ENCODE results near the gene HDLBP. TPM values are rescaled to one million over a fixed set of nuclear protein-coding genes. Genes with fewer than 3 reads are reported as not detected.

Gene HDLBP
- total and polyA plus RNA-seq, 2 of the 4 experiments (the other 2 are of a cell fraction): 648 to 1,165 TPM

GRCh38 chr2:241183221-241183620 is 132.3 kb downstream of the HDLBP start:
- Histone ChIP-seq H3K9ac (ENCODE audit: low read depth, low read length) (no peak overlapping the region), H3K4me3 (ENCODE audit: insufficient read depth, low read depth, low read length) (no peak overlapping the region), H3K4ac (ENCODE audit: low read depth, low read length) (no peak overlapping the region), H2AK5ac (ENCODE audit: low read depth, low read length) (no peak overlapping the region), H3K79me1 (ENCODE audit: low read depth in 1 of 2, low read length in 2 of 2) (no peaks in the 10 kb centered on the region), H3K56ac (ENCODE audit: extremely low read depth, insufficient read depth, low read length) (no peak overlapping the region), H2BK15ac (ENCODE audit: low read depth, low read length) (no peak overlapping the region), H3K4me2 (ENCODE audit: low read depth, low read length) (no peak overlapping the region), H3K18ac (ENCODE audit: low read depth, low read length) (no peak overlapping the region), H3K23ac (ENCODE audit: low read depth, low read length) (no peak overlapping the region), H3K14ac (replicated peaks; ENCODE audit: low read depth, low read length) (no peak overlapping the region), H3K27ac (ENCODE audit: insufficient read depth, low read length) (no peak overlapping the region), H3K9me1 (ENCODE audit: insufficient read depth, low read length) (peaks cover 3% of the 10 kb centered on the region; the same call in 1 of the 2 replicates), H3K36me3 (ENCODE audit: control insufficient read depth, insufficient read depth, low read length) (peaks cover 9% of the 10 kb centered on the region), H4K5ac (ENCODE audit: low read depth, low read length) (no peak overlapping the region), H3K9me3 (ENCODE audit: control insufficient read depth, insufficient read depth, low read length) (no peaks in the 10 kb centered on the region), H3K4me1 (ENCODE audit: control insufficient read depth, insufficient read depth, low read length) (no peaks in the 10 kb centered on the region), H3K27me3 (ENCODE audit: control insufficient read depth, insufficient read depth, low read length) (peaks cover 4% of the 10 kb centered on the region; the same call in 1 of the 2 replicates), H4K8ac (ENCODE audit: low read depth in 2 of 2, low read length in 2 of 2) (no peak overlapping the region), H2BK20ac (ENCODE audit: low read depth, low read length) (no peak overlapping the region), H2AFZ (replicated peaks; ENCODE audit: low read length, poor library complexity) (no peak overlapping the region), H2BK5ac (ENCODE audit: low read depth, low read length, poor library complexity, severe bottlenecking) (no peak overlapping the region), H2BK120ac (ENCODE audit: low read depth, low read length) (no peak overlapping the region), H2AK9ac (replicated peaks; ENCODE audit: low read depth, low read length, poor library complexity) (no peak overlapping the region), H4K20me1 (ENCODE audit: insufficient read depth, low read length) (no peaks in the 10 kb centered on the region), H4K91ac (ENCODE audit: insufficient read depth, low read depth, low read length) (no peak overlapping the region)
- ChIA-PET POLR2A (ENCODE audit: unreplicated experiment) (no interaction called here), CTCF (no interaction called here)
- BruUV-seq (replicated peaks): no TSS peak
- dilution Hi-C loops (cut with HindIII; ENCODE audit: low sequenced_read_pairs, unreplicated experiment) (no loop called here), in situ Hi-C loops (cut with MboI; ENCODE audit: low sequenced_read_pairs) (no loop called here), intact Hi-C loops (cut with micrococcal nuclease) (no loop called here)
- no CpG with 5 or more reads among the region's 9 CpGs for WGBS, 2 experiments (ENCODE audit: extremely low coverage in 2 of 2, insufficient read length in 1 of 2)
- TF ChIP-seq ELK1 (IDR thresholded peaks at IDR 0.05; ENCODE audit: borderline replicate concordance, low read depth, low read length) (no peak), SMC3 (IDR thresholded peaks at IDR 0.05; ENCODE audit: low read depth, low read length) (no peak), BHLHE40 (IDR thresholded peaks at IDR 0.05; ENCODE audit: low read depth, low read length) (no peak), CTCF (conservative IDR thresholded peaks at IDR 0.05; ENCODE audit: low read depth, low read length) (no peak), CHD1 (IDR thresholded peaks at IDR 0.05; ENCODE audit: low read depth, low read length) (no peak), MAZ (IDR thresholded peaks at IDR 0.05; ENCODE audit: borderline replicate concordance, low read depth, low read length) (no peak), FOS (IDR thresholded peaks at IDR 0.05; ENCODE audit: low read depth, low read length) (no peak), RFX5 (IDR thresholded peaks at IDR 0.05; ENCODE audit: low read depth, low read length) (no peak), POLR2A (IDR thresholded peaks at IDR 0.05; ENCODE audit: low read depth, low read length) (no peak), CEBPB (IDR thresholded peaks at IDR 0.05; ENCODE audit: low read depth, low read length) (no peak), MXI1 (IDR thresholded peaks at IDR 0.05; ENCODE audit: borderline replicate concordance, low read depth, low read length) (no peak), USF2 (IDR thresholded peaks at IDR 0.05; ENCODE audit: low read depth, low read length) (no peak), RAD21 (IDR thresholded peaks at IDR 0.05; ENCODE audit: low read length) (no peak), MAFK (IDR thresholded peaks at IDR 0.05; ENCODE audit: low read depth, low read length) (no peak), NFE2L2 (IDR thresholded peaks at IDR 0.05; ENCODE audit: low read depth, low read length) (no peak), RCOR1 (IDR thresholded peaks at IDR 0.05; ENCODE audit: insufficient replicate concordance, low read length) (no peak)
- ATAC-seq (ENCODE audit: low read depth) (no peak), DNase-seq (no peak)
